ENCODE results near the gene SLC25A26.

Gene SLC25A26

GRCh38 chr3:66400411-66401156 lies 179.8 kb downstream of the SLC25A26 start:
- peak overlapping the region; percentile 81 for H3K27ac ChIP-seq (ENCODE audit: low read length)

GRCh38 chr3:66401157-66401550 lies 180.4 kb downstream of the SLC25A26 start:
- H3K4me1 ChIP-seq (ENCODE audit: control insufficient read depth, insufficient read depth, low read length), result peaks cover 85% of the 10 kb centered on the region
- peak overlapping the region in 1 of 2 donors; percentile 8 for H3K4me3 ChIP-seq (ENCODE audit: low read length in 2 of 2)
- H3K27ac ChIP-seq (ENCODE audit: low read length), result peak overlapping the region; percentile 81
- H3K27me3 ChIP-seq (ENCODE audit: control insufficient read depth in 1 of 2, insufficient read depth in 2 of 2, low read length in 2 of 2), result no peaks in the 10 kb centered on the region
- H3K9ac ChIP-seq (ENCODE audit: low read length in 2 of 2), result peak overlapping the region in 1 of 2 donors; percentile 42
- H3K9me3 ChIP-seq (ENCODE audit: control insufficient read depth in 2 of 2, low read length in 2 of 2), result no peaks in the 10 kb centered on the region
- H3K36me3 ChIP-seq (ENCODE audit: control insufficient read depth in 2 of 2, insufficient read depth in 2 of 2, low read length in 2 of 2), result peaks cover 33 to 34% of the 10 kb centered on the region in 2 donors

More at GRCh38 chr3:66400411-66401156, 179.8 kb downstream of the SLC25A26 start:
- peak overlapping the region in 1 of 2 donors; percentile 42 for H3K9ac ChIP-seq (ENCODE audit: low read length in 2 of 2)
- no peaks in the 10 kb centered on the region for H3K9me3 ChIP-seq (ENCODE audit: control insufficient read depth in 2 of 2, low read length in 2 of 2)
- no peaks in the 10 kb centered on the region for H3K27me3 ChIP-seq (ENCODE audit: control insufficient read depth in 1 of 2, insufficient read depth in 2 of 2, low read length in 2 of 2)
- peak overlapping the region in 1 of 2 donors; percentile 8 for H3K4me3 ChIP-seq (ENCODE audit: low read length in 2 of 2)
- peaks cover 85% of the 10 kb centered on the region for H3K4me1 ChIP-seq (ENCODE audit: control insufficient read depth, insufficient read depth, low read length)
- H3K36me3 ChIP-seq (ENCODE audit: control insufficient read depth in 2 of 2, insufficient read depth in 2 of 2, low read length in 2 of 2), result peaks cover 33 to 39% of the 10 kb centered on the region in 2 donors

GRCh38 chr3:66401675-66402491 lies 181.1 kb downstream of the SLC25A26 start:
- no peaks in the 10 kb centered on the region for H3K27me3 ChIP-seq (ENCODE audit: control insufficient read depth in 1 of 2, insufficient read depth in 2 of 2, low read length in 2 of 2)
- no peaks in the 10 kb centered on the region for H3K9me3 ChIP-seq (ENCODE audit: control insufficient read depth in 2 of 2, low read length in 2 of 2)
- H3K9ac ChIP-seq (ENCODE audit: low read length in 2 of 2), result no peak overlapping the region
- H3K36me3 ChIP-seq (ENCODE audit: control insufficient read depth in 2 of 2, insufficient read depth in 2 of 2, low read length in 2 of 2), result peaks cover 31 to 32% of the 10 kb centered on the region in 2 donors
- peaks cover 91% of the 10 kb centered on the region for H3K4me1 ChIP-seq (ENCODE audit: control insufficient read depth, insufficient read depth, low read length)
- H3K4me3 ChIP-seq (ENCODE audit: low read length in 2 of 2), result peak overlapping the region in 1 of 2 donors; percentile 29
- peak overlapping the region; percentile 81 for H3K27ac ChIP-seq (ENCODE audit: low read length)

GRCh38 chr3:66402596-66403290 lies 181.9 kb downstream of the SLC25A26 start:
- Histone ChIP-seq H3K9me3 (ENCODE audit: control insufficient read depth in 2 of 2, low read length in 2 of 2) (no peaks in the 10 kb centered on the region), H3K4me3 (ENCODE audit: low read length in 2 of 2) (no peak overlapping the region), H3K4me1 (ENCODE audit: control insufficient read depth, insufficient read depth, low read length) (peaks cover 93% of the 10 kb centered on the region), H3K9ac (ENCODE audit: low read length in 2 of 2) (no peak overlapping the region), H3K27me3 (ENCODE audit: control insufficient read depth in 1 of 2, insufficient read depth in 2 of 2, low read length in 2 of 2) (no peaks in the 10 kb centered on the region), H3K36me3 (ENCODE audit: control insufficient read depth in 2 of 2, insufficient read depth in 2 of 2, low read length in 2 of 2) (peaks cover 25 to 27% of the 10 kb centered on the region in 2 donors), H3K27ac (ENCODE audit: low read length) (peak overlapping the region; percentile 81)

GRCh38 chr3:66403323-66403990 lies 182.7 kb downstream of the SLC25A26 start:
- Histone ChIP-seq H3K9ac (ENCODE audit: low read length in 2 of 2) (peak overlapping the region; percentile 28 to 51), H3K27me3 (ENCODE audit: control insufficient read depth in 1 of 2, insufficient read depth in 2 of 2, low read length in 2 of 2) (no peaks in the 10 kb centered on the region), H3K4me3 (ENCODE audit: low read length in 2 of 2) (no peak overlapping the region), H3K36me3 (ENCODE audit: control insufficient read depth in 2 of 2, insufficient read depth in 2 of 2, low read length in 2 of 2) (peaks cover 19 to 22% of the 10 kb centered on the region in 2 donors), H3K4me1 (ENCODE audit: control insufficient read depth, insufficient read depth, low read length) (peaks cover 94% of the 10 kb centered on the region), H3K9me3 (ENCODE audit: control insufficient read depth in 2 of 2, low read length in 2 of 2) (no peaks in the 10 kb centered on the region), H3K27ac (ENCODE audit: low read length) (peak overlapping the region; percentile 81)

- Histone ChIP-seq H3K4me3 (ENCODE audit: low read length in 2 of 2) (peak overlapping the region in 1 of 2 donors; percentile 44), H3K36me3 (ENCODE audit: control insufficient read depth in 2 of 2, insufficient read depth in 2 of 2, low read length in 2 of 2) (peaks cover 16 to 20% of the 10 kb centered on the region in 2 donors), H3K27me3 (ENCODE audit: control insufficient read depth in 1 of 2, insufficient read depth in 2 of 2, low read length in 2 of 2) (no peaks in the 10 kb centered on the region), H3K9ac (ENCODE audit: low read length in 2 of 2) (peak overlapping the region in 1 of 2 donors; percentile 28), H3K4me1 (ENCODE audit: control insufficient read depth, insufficient read depth, low read length) (peaks cover 94% of the 10 kb centered on the region), H3K27ac (ENCODE audit: low read length) (peak overlapping the region; percentile 81), H3K9me3 (ENCODE audit: control insufficient read depth in 2 of 2, low read length in 2 of 2) (no peaks in the 10 kb centered on the region)
Observed at GRCh38 chr3:66404197-66404596, 183.4 kb downstream of the SLC25A26 start.

- Histone ChIP-seq H3K36me3 (ENCODE audit: control insufficient read depth in 2 of 2, insufficient read depth in 2 of 2, low read length in 2 of 2) (peaks cover 24 to 26% of the 10 kb centered on the region in 2 donors), H3K9me3 (ENCODE audit: control insufficient read depth in 2 of 2, low read length in 2 of 2) (no peaks in the 10 kb centered on the region), H3K4me3 (ENCODE audit: low read length in 2 of 2) (no peak overlapping the region), H3K4me1 (ENCODE audit: control insufficient read depth, insufficient read depth, low read length) (peaks cover 99% of the 10 kb centered on the region), H3K27ac (ENCODE audit: low read length) (peak overlapping the region; percentile 81), H3K27me3 (ENCODE audit: control insufficient read depth in 1 of 2, insufficient read depth in 2 of 2, low read length in 2 of 2) (no peaks in the 10 kb centered on the region), H3K9ac (ENCODE audit: low read length in 2 of 2) (peak overlapping the region in 1 of 2 donors; percentile 23)
Observed at GRCh38 chr3:66404903-66405700, 184.3 kb downstream of the SLC25A26 start.

- Histone ChIP-seq H3K4me3 (ENCODE audit: low read length in 2 of 2) (no peak overlapping the region), H3K36me3 (ENCODE audit: control insufficient read depth in 2 of 2, insufficient read depth in 2 of 2, low read length in 2 of 2) (peaks cover 28 to 29% of the 10 kb centered on the region in 2 donors), H3K27ac (ENCODE audit: low read length) (peak overlapping the region; percentile 81), H3K9ac (ENCODE audit: low read length in 2 of 2) (peak overlapping the region; percentile 23 to 66), H3K4me1 (ENCODE audit: control insufficient read depth, insufficient read depth, low read length) (peaks cover 99% of the 10 kb centered on the region), H3K27me3 (ENCODE audit: control insufficient read depth in 1 of 2, insufficient read depth in 2 of 2, low read length in 2 of 2) (no peaks in the 10 kb centered on the region), H3K9me3 (ENCODE audit: control insufficient read depth in 2 of 2, low read length in 2 of 2) (no peaks in the 10 kb centered on the region)
Observed at GRCh38 chr3:66405701-66406091, 184.9 kb downstream of the SLC25A26 start.

- H3K27ac ChIP-seq (ENCODE audit: low read length), result peak overlapping the region; percentile 81
- H3K27me3 ChIP-seq (ENCODE audit: control insufficient read depth in 1 of 2, insufficient read depth in 2 of 2, low read length in 2 of 2), result no peaks in the 10 kb centered on the region
- H3K9ac ChIP-seq (ENCODE audit: low read length in 2 of 2), result peak overlapping the region in 1 of 2 donors; percentile 66
- peaks cover 99% of the 10 kb centered on the region for H3K4me1 ChIP-seq (ENCODE audit: control insufficient read depth, insufficient read depth, low read length)
- no peaks in the 10 kb centered on the region for H3K9me3 ChIP-seq (ENCODE audit: control insufficient read depth in 2 of 2, low read length in 2 of 2)
- peaks cover 33% of the 10 kb centered on the region in 2 donors for H3K36me3 ChIP-seq (ENCODE audit: control insufficient read depth in 2 of 2, insufficient read depth in 2 of 2, low read length in 2 of 2)
- no peak overlapping the region for H3K4me3 ChIP-seq (ENCODE audit: low read length in 2 of 2)
Observed at GRCh38 chr3:66406163-66406562, 185.4 kb downstream of the SLC25A26 start.
